HepG2 (cell line): ENCODE measurements around the gene MIF. TPM values are rescaled to one million over a fixed set of nuclear protein-coding genes. Genes with fewer than 3 reads are reported as not detected.
A peak's percentile ranks its signal among the peaks of the same experiment; 100 is the strongest.

ENCODE experiments used
- CHCHD3 ChIP-seq: sonication (generic); formaldehyde crosslinking; IDR thresholded peaks from 2 replicates; pipeline ENCODE4 v1.8.0; 2022; ENCODE audit warnings: mild to moderate bottlenecking, missing genetic modification reagents, moderate library complexity
- KAT8 ChIP-seq: IDR thresholded peaks from 2 replicates; pipeline ENCODE4 v1.6.1; 2016; ENCODE audit warnings: missing genetic modification reagents, missing compliant biosample characterization
- SAFB2 ChIP-seq: sonication (generic); formaldehyde crosslinking; IDR thresholded peaks from 2 replicates; pipeline ENCODE4 v1.5.1; 2020; ENCODE audit warnings: missing genetic modification reagents, low read depth, mild to moderate bottlenecking, borderline replicate concordance
- ZBTB4 ChIP-seq: sonication (generic); formaldehyde crosslinking; IDR thresholded peaks from 2 replicates; pipeline ENCODE4 v1.4.0; 2020; ENCODE audit warnings: missing genetic modification reagents, mild to moderate bottlenecking, borderline replicate concordance
- ZNF256 ChIP-seq: sonication (generic); formaldehyde crosslinking; conservative IDR thresholded peaks from 2 replicates; pipeline ENCODE4 v1.4.0; 2020; ENCODE audit warnings: missing genetic modification reagents
- ZNF280D ChIP-seq: sonication (generic); formaldehyde crosslinking; IDR thresholded peaks from 2 replicates; pipeline ENCODE4 v1.5.1; 2020; ENCODE audit warnings: mild to moderate bottlenecking, missing genetic modification reagents
- polyA plus RNA-seq, 8 experiments: library from polyadenylated mRNA; depleted of rRNA in 3 of 8; stranded (reverse) in 7 of 8; unstranded in 1 of 8; fragments of >200 nt; fragmentation: Illumina TruSeq in 4 of 8; extraction: Trizol in 4 of 8; gene quantifications; 2 replicates each; pipeline versions ENCODE4 v1.2.1 to v1.2.3, GENCODE V29; 2011 to 2016; ENCODE audit warnings: low read depth in 4 of 8, missing spikeins in 1 of 8, mixed read lengths in 1 of 8; ENCODE audit not compliant: insufficient read depth in 1 of 8
- total RNA-seq, 5 experiments: library from RNA; depleted of rRNA; stranded (reverse); fragments of >200 nt; fragmentation: Illumina TruSeq; extraction: Trizol; gene quantifications; 2 replicates each; pipeline ENCODE4 v1.2.3, GENCODE V29; 2016; ENCODE audit warnings: low read depth in 1 of 5
- TF ChIP-seq, protein P1 (sequence below): sonication (generic); formaldehyde crosslinking; IDR thresholded peaks from 2 replicates; pipeline ENCODE4 v1.4.0; 2020; ENCODE audit warnings: missing genetic modification reagents, borderline replicate concordance
- TF ChIP-seq, protein P2 (sequence below): sonication (generic); formaldehyde crosslinking; IDR thresholded peaks from 2 replicates; pipeline ENCODE4 v1.4.0; 2020; ENCODE audit warnings: mild to moderate bottlenecking, missing genetic modification reagents
- TF ChIP-seq, protein P3 (sequence below): IDR thresholded peaks from 2 replicates; pipeline ENCODE4 v1.6.1; 2016; ENCODE audit warnings: mild to moderate bottlenecking, missing biosample characterization, missing genetic modification reagents
- TF ChIP-seq, protein P4 (sequence below): sonication (generic); formaldehyde crosslinking; IDR thresholded peaks from 2 replicates; pipeline ENCODE4 v1.5.1; 2020; ENCODE audit warnings: missing genetic modification reagents, mild to moderate bottlenecking, borderline replicate concordance

The MIF gene
- total and polyA plus RNA-seq, 2 of the 13 experiments (the other 11 are each of a cell fraction or from before 2014, with no cell fraction given): 634 to 675 TPM

DNA sequence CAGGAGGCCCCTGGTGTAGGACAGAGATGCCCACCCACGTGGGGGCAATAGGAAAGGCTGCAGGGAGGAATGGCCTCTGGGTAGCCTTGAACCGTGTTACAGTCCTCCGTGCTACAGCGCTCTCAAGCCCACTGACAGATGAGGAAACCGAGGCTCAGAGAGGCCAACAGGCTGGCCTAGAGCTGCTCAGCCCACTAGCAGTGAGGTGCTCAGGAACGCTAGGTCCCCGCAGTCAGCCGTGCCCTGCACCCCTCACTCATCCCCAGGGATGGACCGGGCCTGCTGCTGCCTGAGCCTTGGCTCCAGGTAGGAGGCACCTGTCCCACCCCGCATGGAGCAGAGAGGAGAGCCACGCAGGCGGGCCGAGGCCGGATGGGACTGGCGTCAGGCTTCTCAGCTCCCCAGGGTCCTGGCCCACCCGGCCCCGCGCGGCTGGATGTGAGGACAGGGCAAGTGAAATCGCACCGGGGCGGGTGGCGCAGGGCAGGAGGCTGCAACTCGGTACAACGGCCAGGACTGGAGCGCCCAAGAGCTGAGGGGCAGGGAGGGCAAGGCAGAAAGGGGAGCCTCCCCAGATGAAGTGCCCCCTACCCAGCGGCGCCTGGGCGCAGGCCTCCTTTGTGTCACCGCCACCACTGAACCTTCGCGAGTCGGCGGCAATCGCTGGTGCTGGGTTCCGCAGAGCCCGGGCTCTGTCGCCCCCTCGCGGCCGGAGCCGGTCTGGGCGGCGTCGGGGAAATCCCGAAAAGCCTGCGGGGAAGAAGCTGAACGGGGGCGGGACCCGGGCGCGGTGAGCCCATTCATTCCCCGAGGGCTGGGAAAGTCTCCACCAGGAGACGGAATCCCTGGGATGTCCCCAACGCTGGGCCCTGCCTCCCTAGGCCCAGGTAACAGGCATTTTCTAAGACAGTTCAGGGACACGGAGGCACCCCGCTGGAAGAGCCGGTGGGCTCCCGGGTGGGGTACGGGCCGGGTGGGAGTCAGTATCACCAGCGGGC is 44.9 kb upstream of the MIF start (continued):
- TF ChIP-seq, protein P1, sequence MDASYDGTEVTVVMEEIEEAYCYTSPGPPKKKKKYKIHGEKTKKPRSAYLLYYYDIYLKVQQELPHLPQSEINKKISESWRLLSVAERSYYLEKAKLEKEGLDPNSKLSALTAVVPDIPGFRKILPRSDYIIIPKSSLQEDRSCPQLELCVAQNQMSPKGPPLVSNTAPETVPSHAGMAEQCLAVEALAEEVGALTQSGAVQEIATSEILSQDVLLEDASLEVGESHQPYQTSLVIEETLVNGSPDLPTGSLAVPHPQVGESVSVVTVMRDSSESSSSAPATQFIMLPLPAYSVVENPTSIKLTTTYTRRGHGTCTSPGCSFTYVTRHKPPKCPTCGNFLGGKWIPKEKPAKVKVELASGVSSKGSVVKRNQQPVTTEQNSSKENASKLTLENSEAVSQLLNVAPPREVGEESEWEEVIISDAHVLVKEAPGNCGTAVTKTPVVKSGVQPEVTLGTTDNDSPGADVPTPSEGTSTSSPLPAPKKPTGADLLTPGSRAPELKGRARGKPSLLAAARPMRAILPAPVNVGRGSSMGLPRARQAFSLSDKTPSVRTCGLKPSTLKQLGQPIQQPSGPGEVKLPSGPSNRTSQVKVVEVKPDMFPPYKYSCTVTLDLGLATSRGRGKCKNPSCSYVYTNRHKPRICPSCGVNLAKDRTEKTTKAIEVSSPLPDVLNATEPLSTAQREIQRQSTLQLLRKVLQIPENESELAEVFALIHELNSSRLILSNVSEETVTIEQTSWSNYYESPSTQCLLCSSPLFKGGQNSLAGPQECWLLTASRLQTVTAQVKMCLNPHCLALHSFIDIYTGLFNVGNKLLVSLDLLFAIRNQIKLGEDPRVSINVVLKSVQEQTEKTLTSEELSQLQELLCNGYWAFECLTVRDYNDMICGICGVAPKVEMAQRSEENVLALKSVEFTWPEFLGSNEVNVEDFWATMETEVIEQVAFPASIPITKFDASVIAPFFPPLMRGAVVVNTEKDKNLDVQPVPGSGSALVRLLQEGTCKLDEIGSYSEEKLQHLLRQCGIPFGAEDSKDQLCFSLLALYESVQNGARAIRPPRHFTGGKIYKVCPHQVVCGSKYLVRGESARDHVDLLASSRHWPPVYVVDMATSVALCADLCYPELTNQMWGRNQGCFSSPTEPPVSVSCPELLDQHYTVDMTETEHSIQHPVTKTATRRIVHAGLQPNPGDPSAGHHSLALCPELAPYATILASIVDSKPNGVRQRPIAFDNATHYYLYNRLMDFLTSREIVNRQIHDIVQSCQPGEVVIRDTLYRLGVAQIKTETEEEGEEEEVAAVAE (CRISPR knock-in tag): 0 out of 2 replicates have a peak, but pooled peaks have one; percentile 41
- TF ChIP-seq ZNF256 (peak; percentile 44; the same call in 1 of the 2 replicates), ZNF280D (CRISPR knock-in tag) (no peak), CHCHD3 (no peak; the same call in 1 of the 2 replicates), ZBTB4 (CRISPR knock-in tag) (0 out of 2 replicates have a peak, but pooled peaks have one; percentile 19), SAFB2 (CRISPR knock-in tag) (no peak; the same call in 1 of the 2 replicates), KAT8 (CRISPR knock-in tag) (peak; percentile 58; the same call in 1 of the 2 replicates)
- TF ChIP-seq, protein P2, sequence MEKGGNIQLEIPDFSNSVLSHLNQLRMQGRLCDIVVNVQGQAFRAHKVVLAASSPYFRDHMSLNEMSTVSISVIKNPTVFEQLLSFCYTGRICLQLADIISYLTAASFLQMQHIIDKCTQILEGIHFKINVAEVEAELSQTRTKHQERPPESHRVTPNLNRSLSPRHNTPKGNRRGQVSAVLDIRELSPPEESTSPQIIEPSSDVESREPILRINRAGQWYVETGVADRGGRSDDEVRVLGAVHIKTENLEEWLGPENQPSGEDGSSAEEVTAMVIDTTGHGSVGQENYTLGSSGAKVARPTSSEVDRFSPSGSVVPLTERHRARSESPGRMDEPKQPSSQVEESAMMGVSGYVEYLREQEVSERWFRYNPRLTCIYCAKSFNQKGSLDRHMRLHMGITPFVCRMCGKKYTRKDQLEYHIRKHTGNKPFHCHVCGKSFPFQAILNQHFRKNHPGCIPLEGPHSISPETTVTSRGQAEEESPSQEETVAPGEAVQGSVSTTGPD (CRISPR knock-in tag): no peak
- TF ChIP-seq, protein P3, sequence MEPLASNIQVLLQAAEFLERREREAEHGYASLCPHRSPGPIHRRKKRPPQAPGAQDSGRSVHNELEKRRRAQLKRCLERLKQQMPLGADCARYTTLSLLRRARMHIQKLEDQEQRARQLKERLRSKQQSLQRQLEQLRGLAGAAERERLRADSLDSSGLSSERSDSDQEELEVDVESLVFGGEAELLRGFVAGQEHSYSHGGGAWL (CRISPR knock-in tag): peak; percentile 68; the same call in 1 of the 2 replicates
- TF ChIP-seq, protein P4, sequence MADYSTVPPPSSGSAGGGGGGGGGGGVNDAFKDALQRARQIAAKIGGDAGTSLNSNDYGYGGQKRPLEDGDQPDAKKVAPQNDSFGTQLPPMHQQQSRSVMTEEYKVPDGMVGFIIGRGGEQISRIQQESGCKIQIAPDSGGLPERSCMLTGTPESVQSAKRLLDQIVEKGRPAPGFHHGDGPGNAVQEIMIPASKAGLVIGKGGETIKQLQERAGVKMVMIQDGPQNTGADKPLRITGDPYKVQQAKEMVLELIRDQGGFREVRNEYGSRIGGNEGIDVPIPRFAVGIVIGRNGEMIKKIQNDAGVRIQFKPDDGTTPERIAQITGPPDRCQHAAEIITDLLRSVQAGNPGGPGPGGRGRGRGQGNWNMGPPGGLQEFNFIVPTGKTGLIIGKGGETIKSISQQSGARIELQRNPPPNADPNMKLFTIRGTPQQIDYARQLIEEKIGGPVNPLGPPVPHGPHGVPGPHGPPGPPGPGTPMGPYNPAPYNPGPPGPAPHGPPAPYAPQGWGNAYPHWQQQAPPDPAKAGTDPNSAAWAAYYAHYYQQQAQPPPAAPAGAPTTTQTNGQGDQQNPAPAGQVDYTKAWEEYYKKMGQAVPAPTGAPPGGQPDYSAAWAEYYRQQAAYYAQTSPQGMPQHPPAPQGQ: no peak
